ENCODE measurements around the gene SQSTM1.

GRCh38 chr5:179875741-179876609, 55.3 kb downstream of the SQSTM1 start:
- TF ChIP-seq MAX (CRISPR knock-in tag; IDR thresholded peaks at IDR 0.05) (no peak), TP53 (CRISPR knock-in tag; IDR thresholded peaks at IDR 0.05) (no peak), CREB1 (CRISPR knock-in tag; IDR thresholded peaks at IDR 0.05) (no peak), CTCF (IDR thresholded peaks at IDR 0.05) (no peak), TEAD4 (CRISPR knock-in tag; IDR thresholded peaks at IDR 0.05) (no peak), ZNF317 (CRISPR knock-in tag; IDR thresholded peaks at IDR 0.05; ENCODE audit: borderline replicate concordance, low read depth) (no peak), JUN (CRISPR knock-in tag; IDR thresholded peaks at IDR 0.05) (no peak), ZBTB43 (CRISPR knock-in tag; IDR thresholded peaks at IDR 0.05) (no peak), ZNF425 (CRISPR knock-in tag; conservative IDR thresholded peaks at IDR 0.05) (no peak), ZNF138 (CRISPR knock-in tag; conservative IDR thresholded peaks at IDR 0.05) (no peak)

All from WTC11 (cell line).